Measurements from ENCODE around the gene BRME1. TPM values are rescaled to one million over a fixed set of nuclear protein-coding genes. Genes with fewer than 3 reads are reported as not detected.
A peak's percentile ranks its signal among the peaks of the same experiment; 100 is the strongest.

BRME1 gene
- total and polyA plus RNA-seq, 4 experiments from 2014 or later, result 0.35 to 3.8 (median 1.7) TPM

DNA sequence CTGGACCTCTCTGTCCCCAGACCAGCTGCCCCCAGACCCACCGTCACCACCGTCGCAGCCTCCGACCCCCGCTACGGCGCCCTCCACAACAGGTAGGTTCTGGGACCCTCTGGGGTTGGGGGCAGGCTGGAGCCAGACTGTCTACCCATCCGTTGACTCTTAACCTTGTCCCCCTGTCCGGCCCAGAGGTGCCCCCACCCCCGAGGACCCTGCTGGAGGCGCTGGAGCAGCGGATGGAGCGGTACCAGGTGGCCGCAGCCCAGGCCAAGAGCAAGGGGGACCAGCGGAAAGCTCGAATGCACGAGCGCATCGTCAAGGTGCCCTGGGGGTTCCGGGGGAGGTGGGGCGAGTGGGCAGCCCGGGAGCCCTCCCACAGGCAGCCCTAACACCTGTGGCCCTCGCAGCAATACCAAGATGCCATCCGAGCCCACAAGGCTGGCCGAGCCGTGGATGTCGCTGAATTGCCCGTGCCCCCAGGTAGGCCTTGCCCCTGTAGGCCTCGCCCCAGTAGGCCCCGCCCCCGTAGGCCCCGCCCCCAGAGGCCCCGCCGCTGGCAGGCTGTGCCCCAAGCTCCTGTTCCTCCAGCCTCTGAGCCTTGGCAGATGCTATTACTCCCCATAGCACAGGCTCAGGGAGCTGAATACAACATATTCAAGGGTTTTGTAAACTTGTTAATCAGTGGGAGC, 13.0 kb upstream of the BRME1 start:
- no peak overlapping the region for H3K27ac Mint-ChIP-seq

DNA sequence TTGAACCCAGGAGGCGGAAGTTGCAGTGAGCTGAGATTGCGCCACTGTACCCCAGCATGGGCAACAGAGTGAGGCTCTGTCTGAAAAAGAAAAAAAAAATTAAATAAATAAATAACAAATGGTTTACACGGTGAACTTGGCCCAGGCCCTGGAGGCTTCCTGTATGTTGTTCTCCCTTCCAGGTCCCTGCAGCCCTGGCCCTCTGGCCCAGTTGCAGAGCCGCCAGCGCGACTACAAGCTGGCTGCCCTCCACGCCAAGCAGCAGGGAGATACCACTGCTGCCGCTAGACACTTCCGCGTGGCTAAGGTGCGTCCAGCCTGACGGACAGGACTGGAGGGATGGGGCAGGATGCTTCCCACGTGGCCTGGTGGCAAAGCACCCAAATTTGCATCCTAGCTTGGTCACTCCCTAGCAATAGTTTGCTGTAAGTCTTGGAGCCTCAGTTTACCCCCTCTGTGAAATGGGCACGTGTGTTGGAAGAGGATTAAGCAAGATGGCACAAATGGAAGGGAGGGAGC, 12.0 kb upstream of the BRME1 start:
- H3K4me3 Mint-ChIP-seq, result no peak overlapping the region
- H3K9me3 Mint-ChIP-seq, result no peaks in the 10 kb centered on the region
- Histone ChIP-seq H3K36me3 (ENCODE audit: insufficient read depth, low read length) (peaks cover 27% of the 10 kb centered on the region), H3K27me3 (ENCODE audit: insufficient read depth, low read length) (no peaks in the 10 kb centered on the region), H3K4me1 (ENCODE audit: insufficient read depth, low read length) (no peaks in the 10 kb centered on the region), H3K9me3 (ENCODE audit: control insufficient read depth in 1 of 2, low read length in 2 of 2) (no peaks in the 10 kb centered on the region), H3K27ac (ENCODE audit: low read depth, low read length) (no peak overlapping the region), H3K4me3 (ENCODE audit: low read length in 2 of 2) (no peak overlapping the region)
- CTCF ChIA-PET (ENCODE audit: partially characterized antibody), result no interaction called here
- POLR2A ChIA-PET (ENCODE audit: partially characterized antibody), result no interaction called here
- DNase-seq, result no peak
- intact Hi-C loops (cut with micrococcal nuclease), result no loop called here
- H3K27me3 Mint-ChIP-seq, result no peaks in the 10 kb centered on the region
- H3K27ac Mint-ChIP-seq, result no peak overlapping the region
- peaks cover 0 to 3% (median 1%) of the 10 kb centered on the region in 4 donors for H3K4me1 Mint-ChIP-seq
- H3K36me3 Mint-ChIP-seq, result peaks cover 38 to 51% of the 10 kb centered on the region in 2 donors

More for the DNA sequence above, 13.0 kb upstream of the BRME1 start:
- no peaks in the 10 kb centered on the region for H3K27me3 Mint-ChIP-seq
- no peaks in the 10 kb centered on the region for H3K9me3 Mint-ChIP-seq
- Histone ChIP-seq H3K4me1 (ENCODE audit: insufficient read depth, low read length) (no peaks in the 10 kb centered on the region), H3K36me3 (ENCODE audit: insufficient read depth, low read length) (peaks cover 21% of the 10 kb centered on the region), H3K27me3 (ENCODE audit: insufficient read depth, low read length) (no peaks in the 10 kb centered on the region), H3K27ac (ENCODE audit: low read depth, low read length) (no peak overlapping the region), H3K9me3 (ENCODE audit: control insufficient read depth in 1 of 2, low read length in 2 of 2) (no peaks in the 10 kb centered on the region), H3K4me3 (ENCODE audit: low read length in 2 of 2) (no peak overlapping the region)
- intact Hi-C loops (cut with micrococcal nuclease), result no loop called here
- POLR2A ChIA-PET (ENCODE audit: partially characterized antibody), result no interaction called here
- H3K4me1 Mint-ChIP-seq, result peaks cover 0 to 3% (median 1%) of the 10 kb centered on the region in 4 donors
- H3K36me3 Mint-ChIP-seq, result peaks cover 35 to 52% of the 10 kb centered on the region in 2 donors
- no peak for DNase-seq
- no peak overlapping the region for H3K4me3 Mint-ChIP-seq
- CTCF ChIA-PET (ENCODE audit: partially characterized antibody), result no interaction called here

- intact Hi-C loops (cut with micrococcal nuclease), result no loop called here
- Mint-ChIP-seq H3K27me3 (no peaks in the 10 kb centered on the region), H3K4me1 (no peaks in the 10 kb centered on the region), H3K36me3 (peaks cover 14 to 43% of the 10 kb centered on the region in 2 donors), H3K4me3 (no peak overlapping the region), H3K27ac (no peak overlapping the region), H3K9me3 (no peaks in the 10 kb centered on the region)
- no peak overlapping the region for H3K27ac ChIP-seq (ENCODE audit: low read depth, low read length)
- DNase-seq, result no peak
- peaks cover 21% of the 10 kb centered on the region for H3K36me3 ChIP-seq (ENCODE audit: insufficient read depth, low read length)
- H3K4me1 ChIP-seq (ENCODE audit: insufficient read depth, low read length), result no peaks in the 10 kb centered on the region
- no peak overlapping the region for H3K4me3 ChIP-seq (ENCODE audit: low read length in 2 of 2)
- ChIA-PET CTCF (ENCODE audit: partially characterized antibody) (interaction anchor here (1.3 kb wide), 1 partner anchor 34 kb away, joined by 3 read pairs; no protein-coding TSS in a partner anchor), POLR2A (ENCODE audit: partially characterized antibody) (no interaction called here)
- H3K27me3 ChIP-seq (ENCODE audit: insufficient read depth, low read length), result no peaks in the 10 kb centered on the region
- H3K9me3 ChIP-seq (ENCODE audit: control insufficient read depth in 1 of 2, low read length in 2 of 2), result no peaks in the 10 kb centered on the region
Observed at GRCh38 chr19:13914777-13915176, 8.9 kb upstream of the BRME1 start.

- Histone ChIP-seq H3K27me3 (ENCODE audit: insufficient read depth, low read length) (no peaks in the 10 kb centered on the region), H3K4me3 (ENCODE audit: low read length in 2 of 2) (no peak overlapping the region), H3K4me1 (ENCODE audit: insufficient read depth, low read length) (no peaks in the 10 kb centered on the region), H3K27ac (ENCODE audit: low read depth, low read length) (no peak overlapping the region), H3K9me3 (ENCODE audit: control insufficient read depth in 1 of 2, low read length in 2 of 2) (no peaks in the 10 kb centered on the region), H3K36me3 (ENCODE audit: insufficient read depth, low read length) (peaks cover 21% of the 10 kb centered on the region)
- intact Hi-C loops (cut with micrococcal nuclease), result no loop called here
- Mint-ChIP-seq H3K9me3 (no peaks in the 10 kb centered on the region), H3K36me3 (peaks cover 14 to 46% of the 10 kb centered on the region in 2 donors), H3K27ac (no peak overlapping the region), H3K27me3 (no peaks in the 10 kb centered on the region), H3K4me1 (no peaks in the 10 kb centered on the region), H3K4me3 (no peak overlapping the region)
- POLR2A ChIA-PET (ENCODE audit: partially characterized antibody), result no interaction called here
- no peak for DNase-seq
- CTCF ChIA-PET (ENCODE audit: partially characterized antibody), result no interaction called here
Observed at GRCh38 chr19:13913352-13913751, 7.4 kb upstream of the BRME1 start.

DNA sequence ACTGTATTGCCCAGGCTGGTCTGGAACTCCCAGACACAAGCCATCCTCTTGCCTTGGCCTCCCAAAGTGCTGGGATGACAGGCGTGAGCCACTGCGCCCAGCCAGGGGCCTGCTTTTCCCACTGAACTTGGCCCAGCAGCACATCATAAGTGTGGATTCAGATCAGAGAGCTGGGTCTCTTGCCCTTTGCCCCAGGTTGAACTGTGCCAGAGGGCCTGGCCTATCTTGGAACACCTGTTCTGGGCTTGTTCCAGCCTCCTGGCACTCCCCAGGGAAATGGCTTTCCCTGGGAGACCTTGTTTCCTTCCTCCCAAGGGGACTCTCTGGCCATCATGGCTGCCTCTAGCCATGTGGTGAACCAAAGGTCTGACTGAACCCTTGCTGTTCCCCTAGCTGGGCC, 3.5 kb upstream of the BRME1 start:
- H3K9me3 ChIP-seq (ENCODE audit: control insufficient read depth in 1 of 2, low read length in 2 of 2), result no peaks in the 10 kb centered on the region
- no peak overlapping the region for H3K4me3 ChIP-seq (ENCODE audit: low read length in 2 of 2)
- DNase-seq, result no peak
- ChIA-PET CTCF (ENCODE audit: partially characterized antibody) (interaction anchor here (1.3 to 1.4 kb wide), 2 partner anchors 139 to 150 kb away, joined by 3 to 6 read pairs; no protein-coding TSS in a partner anchor), POLR2A (ENCODE audit: partially characterized antibody) (no interaction called here)
- peaks cover 7% of the 10 kb centered on the region for H3K36me3 ChIP-seq (ENCODE audit: insufficient read depth, low read length)
- no peak overlapping the region for H3K27ac ChIP-seq (ENCODE audit: low read depth, low read length)
- Mint-ChIP-seq H3K36me3 (peaks cover 6 to 28% of the 10 kb centered on the region in 2 donors), H3K27ac (peak overlapping the region in 1 of 7 donors; percentile 47), H3K9me3 (no peaks in the 10 kb centered on the region), H3K4me1 (peaks cover 9 to 21% (median 12%) of the 10 kb centered on the region in 4 donors), H3K4me3 (no peak overlapping the region), H3K27me3 (no peaks in the 10 kb centered on the region)
- intact Hi-C loops (cut with micrococcal nuclease), result loop anchor here (5.0 kb wide), 1 partner anchor 43 kb away; the partner anchor contains the start of gene DCAF15
- H3K4me1 ChIP-seq (ENCODE audit: insufficient read depth, low read length), result peaks cover 15% of the 10 kb centered on the region
- H3K27me3 ChIP-seq (ENCODE audit: insufficient read depth, low read length), result no peaks in the 10 kb centered on the region

DNA sequence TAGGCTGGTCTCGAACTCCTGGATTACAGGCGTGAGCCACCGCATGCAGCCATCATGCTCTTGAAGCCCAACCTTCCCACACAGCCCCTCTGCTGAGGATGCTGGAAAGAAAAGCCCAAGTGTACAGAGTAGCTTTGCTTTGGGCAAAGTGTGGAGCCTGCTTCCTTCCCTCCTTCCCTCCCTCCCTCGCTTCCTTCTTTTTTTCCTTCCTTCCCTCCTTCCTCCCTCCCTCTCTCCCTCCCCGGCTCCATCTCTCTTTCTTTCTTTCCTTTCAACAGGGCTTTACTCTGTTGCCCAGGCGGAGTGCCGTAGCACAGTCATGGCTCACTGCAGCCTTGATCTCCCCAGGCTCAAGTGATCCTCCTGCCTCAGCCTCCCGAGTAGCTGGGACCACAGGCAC, 2.8 kb upstream of the BRME1 start:
- no peak overlapping the region for H3K27ac ChIP-seq (ENCODE audit: low read depth, low read length)
- H3K4me3 ChIP-seq (ENCODE audit: low read length in 2 of 2), result no peak overlapping the region
- peaks cover 9 to 21% (median 12%) of the 10 kb centered on the region in 4 donors for H3K4me1 Mint-ChIP-seq
- ChIA-PET POLR2A (ENCODE audit: partially characterized antibody) (no interaction called here), CTCF (ENCODE audit: partially characterized antibody) (interaction anchor here (1.4 kb wide), 1 partner anchor 151 kb away, joined by 3 read pairs; no protein-coding TSS in a partner anchor)
- H3K27me3 ChIP-seq (ENCODE audit: insufficient read depth, low read length), result no peaks in the 10 kb centered on the region
- peaks cover 7% of the 10 kb centered on the region for H3K36me3 ChIP-seq (ENCODE audit: insufficient read depth, low read length)
- DNase-seq, result no peak
- H3K4me1 ChIP-seq (ENCODE audit: insufficient read depth, low read length), result peaks cover 15% of the 10 kb centered on the region
- H3K27me3 Mint-ChIP-seq, result no peaks in the 10 kb centered on the region
- no peaks in the 10 kb centered on the region for H3K9me3 Mint-ChIP-seq
- intact Hi-C loops (cut with micrococcal nuclease), result loop anchor here (5.0 kb wide), 1 partner anchor 44 kb away; the partner anchor contains the start of gene DCAF15
- no peaks in the 10 kb centered on the region for H3K9me3 ChIP-seq (ENCODE audit: control insufficient read depth in 1 of 2, low read length in 2 of 2)
- no peak overlapping the region for H3K27ac Mint-ChIP-seq
- peaks cover 6 to 27% of the 10 kb centered on the region in 2 donors for H3K36me3 Mint-ChIP-seq
- peak overlapping the region in 1 of 8 donors; percentile 54 for H3K4me3 Mint-ChIP-seq

GRCh38 chr19:13906910-13907309, 993 bp upstream of the BRME1 start:
- H3K36me3 Mint-ChIP-seq, result peaks cover 0 to 18% of the 10 kb centered on the region in 2 donors
- ChIA-PET CTCF (ENCODE audit: partially characterized antibody) (interaction anchor here (0.9 to 1.6 kb wide), 4 partner anchors 141 to 230 kb away, joined by 3 to 5 read pairs (median 4); partner anchors contain the start of gene ASF1B), POLR2A (ENCODE audit: partially characterized antibody) (interaction anchor here (0.9 to 3.1 kb wide), 6 partner anchors 25 to 174 kb away, joined by 3 to 24 read pairs (median 6); partner anchors contain the start of genes DCAF15, IL27RA and RFX1)
- no peaks in the 10 kb centered on the region for H3K9me3 Mint-ChIP-seq
- peak overlapping the region; percentile 77 for H3K27ac ChIP-seq (ENCODE audit: low read depth, low read length)
- no peaks in the 10 kb centered on the region for H3K27me3 Mint-ChIP-seq
- intact Hi-C loops (cut with micrococcal nuclease), result loop anchor here (1.0 to 5.0 kb wide), 3 partner anchors 45 to 99 kb away; partner anchors contain the start of genes DCAF15 and RFX1
- DNase-seq, result no peak
- peaks cover 15% of the 10 kb centered on the region for H3K4me1 ChIP-seq (ENCODE audit: insufficient read depth, low read length)
- peaks cover 10 to 21% (median 13%) of the 10 kb centered on the region in 4 donors for H3K4me1 Mint-ChIP-seq
- peak overlapping the region in 5 of 7 donors; percentile 62 to 89 (median 79) for H3K27ac Mint-ChIP-seq
- no peaks in the 10 kb centered on the region for H3K9me3 ChIP-seq (ENCODE audit: control insufficient read depth in 1 of 2, low read length in 2 of 2)
- peak overlapping the region; percentile 77 to 89 (median 80) for H3K4me3 Mint-ChIP-seq
- H3K36me3 ChIP-seq (ENCODE audit: insufficient read depth, low read length), result no peaks in the 10 kb centered on the region
- H3K4me3 ChIP-seq (ENCODE audit: low read length in 2 of 2), result peak overlapping the region; percentile 24 to 79
- no peaks in the 10 kb centered on the region for H3K27me3 ChIP-seq (ENCODE audit: insufficient read depth, low read length)
